Midbrain (tissue), 1 donor: ENCODE results near the gene LRRC8E.
A peak's percentile ranks its signal among the peaks of the same experiment; 100 is the strongest.
"Not testable (repeated sequence)": the region's sequence is repeated elsewhere in the genome, so short reads cannot be mapped to it uniquely, and the experiment has no call there.

Source experiments
- DNase-seq: peaks from one replicate; lab custom pipeline; 2025; lab: John Stamatoyannopoulos, UW

LRRC8E gene

GRCh38 chr19:7887408-7888144, 734 bp upstream of the LRRC8E start:
- no peak for DNase-seq

- DNase-seq = no peak
Measured at GRCh38 chr19:7888826-7889217, 512 bp downstream of the LRRC8E start.

DNA sequence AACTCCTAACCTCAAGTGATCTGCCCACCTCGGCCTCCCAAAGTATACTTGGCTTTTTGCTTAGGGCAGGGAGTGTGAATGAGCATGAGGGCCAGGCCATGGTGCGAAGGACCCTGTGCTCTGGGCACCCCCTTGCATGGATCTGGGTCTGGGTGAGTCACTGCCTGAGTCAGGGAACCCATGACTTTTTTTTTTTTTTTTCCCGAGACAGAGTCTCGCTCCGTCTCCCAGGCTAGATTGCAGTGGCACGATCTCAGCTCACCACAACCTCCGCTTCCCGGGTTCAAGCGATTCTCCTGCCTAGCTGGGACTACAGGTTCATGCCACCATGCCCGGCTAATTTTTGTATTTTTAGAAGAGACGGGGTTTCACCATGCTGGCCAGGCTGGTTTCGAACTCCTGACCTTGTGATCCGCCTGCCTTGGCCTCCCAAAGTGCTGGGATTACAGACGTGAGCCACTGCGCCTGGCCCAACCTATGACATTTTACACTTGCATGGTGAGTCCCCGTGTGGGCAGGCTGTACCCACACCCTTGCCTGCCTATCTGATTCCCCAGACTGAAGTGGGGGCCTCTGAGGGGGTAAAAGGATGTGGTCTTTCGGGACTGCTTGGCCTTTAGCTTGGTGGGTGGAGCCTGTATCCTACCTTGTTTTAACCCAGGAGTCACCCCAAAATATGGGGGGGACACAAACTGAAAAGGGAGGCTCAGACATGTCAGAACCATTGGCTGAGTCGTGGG, 5.2 kb downstream of the LRRC8E start:
- not testable (repeated sequence) for DNase-seq

DNA sequence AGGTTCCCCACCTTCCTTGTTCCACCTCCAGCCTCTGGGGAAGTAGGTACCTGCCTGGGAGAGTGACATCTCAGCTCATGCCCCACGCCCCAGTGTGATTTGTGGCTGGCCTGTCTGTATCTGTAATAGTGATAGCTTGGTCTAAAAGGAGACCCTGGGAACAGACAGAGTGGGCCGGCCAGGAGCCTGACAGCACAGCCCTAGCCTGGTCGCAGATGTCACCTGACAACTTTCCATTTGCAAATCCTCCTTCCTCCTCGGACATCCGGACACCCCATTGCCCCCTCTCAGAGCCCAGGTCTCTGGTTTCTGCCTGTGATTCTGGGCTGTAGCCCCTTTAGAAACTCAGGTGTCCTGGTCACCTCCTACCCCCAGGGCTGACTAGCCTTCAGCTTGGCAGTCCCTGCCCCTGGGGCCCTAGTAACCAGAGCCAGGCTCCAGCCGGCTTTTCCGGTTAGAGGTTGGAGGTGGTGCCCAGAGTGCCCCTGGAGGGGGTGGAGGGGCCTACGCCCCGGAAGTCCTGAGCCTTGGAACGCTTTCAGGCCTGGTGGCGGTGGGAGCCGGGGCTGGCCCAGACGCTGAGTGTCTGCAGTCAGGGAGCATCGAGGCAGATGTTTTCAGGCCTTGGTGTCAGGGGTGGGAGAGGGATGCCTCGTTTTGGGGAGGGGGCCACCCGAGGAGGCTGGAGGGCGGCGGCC, 6.5 kb downstream of the LRRC8E start:
- DNase-seq = no peak

- no peak for DNase-seq
Measured at GRCh38 chr19:7895565-7895964, 7.3 kb downstream of the LRRC8E start.

GRCh38 chr19:7897292-7897691, 9.0 kb downstream of the LRRC8E start:
- DNase-seq = no peak

GRCh38 chr19:7898967-7899366, 10.7 kb downstream of the LRRC8E start:
- no peak for DNase-seq

DNA sequence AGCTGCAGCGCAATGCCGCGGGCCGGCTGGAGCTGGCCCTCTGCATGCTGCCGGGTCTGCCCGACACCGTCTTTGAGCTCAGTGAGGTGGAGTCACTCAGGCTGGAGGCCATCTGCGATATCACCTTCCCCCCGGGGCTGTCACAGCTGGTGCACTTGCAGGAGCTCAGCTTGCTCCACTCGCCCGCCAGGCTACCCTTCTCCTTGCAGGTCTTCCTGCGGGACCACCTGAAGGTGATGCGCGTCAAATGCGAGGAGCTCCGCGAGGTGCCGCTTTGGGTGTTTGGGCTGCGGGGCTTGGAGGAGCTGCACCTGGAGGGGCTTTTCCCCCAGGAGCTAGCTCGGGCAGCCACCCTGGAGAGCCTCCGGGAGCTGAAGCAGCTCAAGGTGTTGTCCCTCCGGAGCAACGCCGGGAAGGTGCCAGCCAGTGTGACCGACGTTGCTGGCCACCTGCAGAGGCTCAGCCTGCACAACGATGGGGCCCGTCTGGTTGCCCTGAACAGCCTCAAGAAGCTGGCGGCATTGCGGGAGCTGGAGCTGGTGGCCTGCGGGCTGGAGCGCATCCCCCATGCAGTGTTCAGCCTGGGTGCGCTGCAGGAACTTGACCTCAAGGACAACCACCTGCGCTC, 11.6 kb downstream of the LRRC8E start:
- DNase-seq = no peak

DNA sequence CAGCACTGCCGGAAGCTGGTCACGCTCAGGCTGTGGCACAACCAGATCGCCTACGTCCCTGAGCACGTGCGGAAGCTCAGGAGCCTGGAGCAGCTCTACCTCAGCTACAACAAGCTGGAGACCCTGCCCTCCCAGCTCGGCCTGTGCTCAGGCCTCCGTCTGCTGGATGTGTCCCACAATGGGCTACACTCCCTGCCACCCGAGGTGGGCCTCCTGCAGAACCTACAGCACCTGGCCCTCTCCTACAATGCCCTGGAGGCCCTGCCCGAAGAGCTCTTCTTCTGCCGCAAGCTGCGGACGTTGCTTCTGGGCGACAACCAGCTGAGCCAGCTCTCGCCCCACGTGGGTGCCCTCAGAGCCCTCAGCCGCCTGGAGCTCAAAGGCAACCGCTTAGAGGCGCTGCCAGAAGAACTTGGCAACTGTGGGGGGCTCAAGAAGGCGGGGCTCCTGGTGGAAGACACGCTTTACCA, 12.1 kb downstream of the LRRC8E start:
- no peak for DNase-seq

GRCh38 chr19:7900931-7901330, 12.6 kb downstream of the LRRC8E start:
- DNase-seq = no peak

GRCh38 chr19:7901337-7901736, 13.0 kb downstream of the LRRC8E start:
- DNase-seq = no peak

DNA sequence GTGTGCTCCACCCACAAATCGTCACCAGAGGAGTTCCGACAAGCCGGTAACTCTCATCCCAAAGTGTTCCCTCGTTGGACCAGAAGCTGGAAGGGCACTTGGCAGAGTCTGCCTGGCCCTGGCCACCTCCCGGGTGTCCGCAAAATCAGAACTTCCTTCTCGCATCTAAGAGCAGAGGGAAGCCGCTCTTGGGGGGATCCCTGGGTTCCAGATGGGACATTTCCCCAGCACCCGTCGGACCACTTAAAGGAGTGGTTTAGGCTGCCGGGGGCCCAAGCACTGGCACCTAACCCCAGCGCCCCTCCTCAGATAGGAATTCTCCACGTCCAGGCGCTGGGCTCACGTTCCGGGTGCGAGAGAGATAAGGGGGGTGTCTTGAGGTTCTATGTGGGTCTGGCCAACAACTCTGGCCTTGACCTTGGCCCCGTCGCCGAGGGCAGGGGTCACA, 14.5 kb downstream of the LRRC8E start:
- DNase-seq = no peak

DNA sequence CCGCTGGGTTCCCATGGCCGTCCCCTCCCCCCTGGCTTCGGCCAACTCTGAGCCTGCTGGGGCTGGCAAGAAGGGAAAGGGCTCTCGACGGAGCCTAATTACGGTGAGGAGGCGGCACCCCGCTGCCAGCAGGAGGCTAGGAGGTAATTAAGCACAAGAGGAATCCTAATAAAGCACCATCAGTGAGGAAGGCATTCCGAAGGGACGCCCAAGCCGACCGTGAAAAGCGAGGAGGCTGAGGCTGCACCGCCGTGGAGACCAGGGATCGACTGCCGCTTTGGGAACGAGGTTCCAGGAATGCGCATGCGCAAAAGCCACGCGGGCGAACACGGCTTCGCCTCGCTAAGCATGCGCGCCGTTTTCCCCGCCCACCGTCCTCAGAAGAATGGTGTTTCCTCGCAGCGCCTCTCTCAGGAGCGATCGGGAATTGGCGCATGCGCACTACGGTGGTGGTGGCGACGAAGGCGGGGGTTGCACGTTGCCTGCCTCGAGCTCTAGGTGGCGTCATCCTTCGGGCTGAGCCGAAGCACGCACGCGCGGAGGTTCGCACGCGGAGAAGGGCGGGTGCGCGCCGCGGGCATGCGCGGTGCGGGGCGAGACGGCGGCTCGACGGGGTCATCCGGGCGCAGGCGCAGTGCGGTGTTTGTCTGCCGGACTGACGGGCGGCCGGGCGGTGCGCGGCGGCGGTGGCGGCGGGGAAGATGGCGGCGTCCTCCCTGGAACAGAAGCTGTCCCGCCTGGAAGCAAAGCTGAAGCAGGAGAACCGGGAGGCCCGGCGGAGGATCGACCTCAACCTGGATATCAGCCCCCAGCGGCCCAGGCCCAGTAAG, 15.1 kb downstream of the LRRC8E start, which contains the start of gene MAP2K7:
Gene MAP2K7 (plus strand): TSS at position 634 of the 830 bp plus-strand sequence. CDS start 68 bp downstream, at position 702.
- DNase-seq = peak; percentile 99

DNA sequence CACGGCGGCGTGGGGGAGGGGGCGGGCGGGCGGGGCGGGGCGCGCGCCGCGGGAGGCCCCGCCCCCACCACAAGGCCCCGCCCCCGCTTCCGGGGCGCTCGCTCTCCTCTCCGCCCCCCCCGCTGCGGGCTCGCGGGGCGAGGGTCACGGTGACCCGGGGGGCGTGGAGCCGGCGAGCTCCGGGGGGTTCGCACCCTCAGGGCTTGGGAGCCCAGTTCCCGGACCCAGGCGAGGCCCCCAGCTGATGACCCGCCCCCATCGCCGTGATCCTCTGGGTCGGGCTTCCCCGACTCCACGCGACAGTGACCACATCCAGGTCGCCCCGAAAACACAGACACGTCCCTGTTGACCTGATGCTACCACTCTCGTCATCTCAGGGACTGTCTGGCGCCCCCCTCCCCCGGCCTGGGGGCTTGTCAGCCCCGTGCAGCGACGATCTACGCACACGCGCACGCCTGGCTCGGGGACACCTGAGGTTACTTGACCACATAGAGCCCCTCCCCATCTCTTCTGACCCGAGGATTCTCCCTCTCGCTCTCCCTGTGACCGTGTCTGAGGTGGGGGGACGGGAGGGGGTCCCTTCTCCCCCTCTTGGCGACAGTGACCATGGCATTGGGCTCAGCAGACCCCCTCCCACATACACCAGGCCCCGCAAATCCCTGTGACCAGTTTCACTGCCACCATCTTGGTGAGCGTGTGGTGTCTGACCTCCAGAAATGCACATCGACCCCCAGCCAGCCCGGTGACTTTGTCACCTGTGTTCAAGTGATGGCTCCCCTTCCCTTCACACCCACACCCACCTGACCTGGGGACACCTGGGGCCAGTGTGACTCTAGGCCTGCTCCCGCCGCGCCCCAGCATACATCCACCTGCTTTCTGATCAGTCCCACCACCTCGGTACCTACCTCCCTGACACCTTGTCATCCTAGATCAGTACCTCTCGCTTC, 16.0 kb downstream of the LRRC8E start:
- peak; percentile 78 for DNase-seq

DNA sequence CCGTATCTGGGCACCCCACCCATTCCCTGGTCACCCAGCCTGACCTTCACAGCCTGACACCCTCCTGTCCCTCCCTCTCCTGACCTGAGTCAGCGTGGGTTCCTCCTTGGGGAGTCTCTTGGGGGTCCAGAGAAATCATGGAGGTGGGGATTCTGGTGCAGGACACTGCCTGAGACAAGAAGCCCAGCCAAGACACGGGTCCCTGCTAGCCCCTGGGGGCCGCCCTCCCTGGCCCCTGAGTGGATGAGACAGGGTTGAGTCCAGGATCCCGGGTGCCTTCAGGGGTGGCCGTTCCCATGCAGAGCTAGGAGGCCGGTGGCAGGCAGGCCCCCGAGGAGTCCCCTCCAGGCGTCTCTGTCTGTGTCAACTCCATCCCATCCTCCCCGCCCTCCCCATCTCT, 17.0 kb downstream of the LRRC8E start:
- DNase-seq = no peak

GRCh38 chr19:7905859-7906258, 17.5 kb downstream of the LRRC8E start:
- no peak for DNase-seq

- no peak for DNase-seq
Measured at GRCh38 chr19:7907122-7907521, 18.8 kb downstream of the LRRC8E start.

- no peak for DNase-seq
Measured at GRCh38 chr19:7907544-7907943, 19.2 kb downstream of the LRRC8E start.

DNA sequence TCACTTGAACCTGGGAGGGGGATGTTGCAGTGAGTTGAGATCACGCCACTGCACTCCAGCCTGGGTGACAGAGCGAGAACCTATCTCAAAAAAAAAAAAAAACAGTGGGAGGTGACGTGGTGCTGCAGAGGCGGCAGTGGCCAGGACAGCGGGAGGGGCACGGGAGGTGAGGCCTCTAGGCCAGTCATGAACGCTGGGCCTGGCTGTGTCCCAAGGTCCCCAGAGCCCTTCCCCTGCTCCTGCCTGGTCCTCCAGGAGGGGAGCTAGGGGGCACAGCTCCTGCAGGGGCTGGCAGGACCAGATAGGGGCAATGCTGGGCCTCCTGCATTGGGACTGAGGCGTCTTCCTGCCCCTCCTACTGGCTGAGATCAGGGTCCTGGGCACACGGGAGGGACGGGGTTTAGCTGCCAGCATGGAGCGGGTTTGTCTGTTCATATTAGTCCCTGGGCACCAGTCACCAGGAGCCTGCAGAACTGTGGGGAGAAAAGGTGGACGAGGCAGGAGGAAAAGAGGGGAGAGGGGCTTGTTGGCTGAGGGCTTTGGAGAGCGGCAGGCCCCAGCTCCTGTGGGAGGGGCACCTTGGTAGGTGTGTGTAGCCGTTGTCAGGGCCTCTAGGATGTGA, 19.9 kb downstream of the LRRC8E start:
- no peak for DNase-seq
